ENCODE results near the gene TNNT2. TPM values are rescaled to one million over a fixed set of nuclear protein-coding genes. Genes with fewer than 3 reads are reported as not detected.

The TNNT2 gene
- total and polyA plus RNA-seq, 2 of the 13 experiments (the other 11 are each of a cell fraction or from before 2014, with no cell fraction given): 0.20 to 0.63 TPM

DNA sequence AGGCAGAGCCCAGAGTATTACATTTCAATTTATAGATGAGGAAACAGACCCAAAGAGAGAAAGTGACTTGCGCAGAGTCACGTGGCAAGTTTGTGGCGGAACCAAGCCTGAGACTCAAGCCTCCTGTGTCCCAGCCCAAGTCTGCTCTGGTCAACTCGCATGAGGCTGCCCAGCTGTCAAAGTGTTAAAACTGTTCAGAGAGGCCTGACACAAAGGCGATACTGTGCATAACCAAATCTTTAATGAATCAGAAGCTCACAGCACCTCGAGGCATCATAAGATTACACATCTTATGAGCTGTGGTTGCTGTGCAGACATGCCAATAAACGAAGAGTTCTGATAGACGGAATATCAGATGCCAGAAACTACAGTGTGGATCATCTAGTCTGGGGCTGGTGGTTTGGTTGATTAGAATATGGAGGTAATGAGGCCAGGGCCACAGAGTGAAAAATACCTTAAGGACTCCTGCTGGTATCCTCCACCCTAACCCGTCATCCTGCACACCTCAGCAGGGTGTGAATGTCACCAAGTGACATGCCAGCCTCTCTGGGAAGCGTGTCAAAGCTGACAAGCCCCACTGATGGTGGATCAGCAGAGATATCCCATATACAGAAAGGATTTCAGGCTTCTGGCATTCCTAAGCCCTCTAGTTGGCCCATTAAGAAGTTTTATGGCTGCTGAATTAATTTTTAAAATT, 42.2 kb downstream of the TNNT2 start:
- Histone ChIP-seq H3K4me3 (replicated peaks in 1 of 3; ENCODE audit: insufficient read depth in 1 of 3, low read depth in 2 of 3, low read length in 3 of 3) (no peak overlapping the region), H3K27me3 (ENCODE audit: control insufficient read depth in 1 of 2, insufficient read depth in 2 of 2, low read length in 2 of 2) (peaks cover 0 to 5% of the 10 kb centered on the region in 2 experiments; a peak in 1 of 5 replicates), H3K9me3 (ENCODE audit: low read length) (no peaks in the 10 kb centered on the region), H3K4me1 (ENCODE audit: insufficient read depth, low read length) (no peaks in the 10 kb centered on the region), H4K20me1 (ENCODE audit: insufficient read depth, low read length) (no peaks in the 10 kb centered on the region), H3K79me2 (ENCODE audit: insufficient read depth, low read length) (no peaks in the 10 kb centered on the region), H3K36me3 (replicated peaks in 1 of 2; ENCODE audit: control insufficient read depth in 1 of 2, insufficient read depth in 2 of 2, low read length in 2 of 2) (no peaks in the 10 kb centered on the region), H2AFZ (ENCODE audit: low read length) (no peak overlapping the region), H3K27ac (ENCODE audit: extremely low read length, insufficient read depth, low read length) (no peak overlapping the region), H3K4me2 (ENCODE audit: low read depth, low read length) (no peak overlapping the region), H3K9ac (ENCODE audit: insufficient read depth, low read depth, low read length) (no peak overlapping the region)
- no peak for FAIRE-seq
- WGBS (ENCODE audit: low lambda C conversion rate): 23% methylated on average over 10 of the region's 10 CpGs
- ATAC-seq: no peak
- no peak for DNase-seq (ENCODE audit: low spot score)
- ChIA-PET POLR2A (no interaction called here), CTCF (ENCODE audit: low intra/inter-chr PET ratio, low total read pairs) (no interaction called here)
- no peak for TF ChIP-seq ZNF256 (CRISPR knock-in tag; conservative IDR thresholded peaks at IDR 0.05)
- in situ Hi-C loops (cut with HindIII; ENCODE audit: extremely low pct_ligation_motif_present, low pct_unique_long_range_greater_than_20kb) (no loop called here), intact Hi-C loops (cut with micrococcal nuclease; ENCODE audit: unreplicated experiment) (no loop called here)
- no TSS peak for BruUV-seq (replicated peaks)

DNA sequence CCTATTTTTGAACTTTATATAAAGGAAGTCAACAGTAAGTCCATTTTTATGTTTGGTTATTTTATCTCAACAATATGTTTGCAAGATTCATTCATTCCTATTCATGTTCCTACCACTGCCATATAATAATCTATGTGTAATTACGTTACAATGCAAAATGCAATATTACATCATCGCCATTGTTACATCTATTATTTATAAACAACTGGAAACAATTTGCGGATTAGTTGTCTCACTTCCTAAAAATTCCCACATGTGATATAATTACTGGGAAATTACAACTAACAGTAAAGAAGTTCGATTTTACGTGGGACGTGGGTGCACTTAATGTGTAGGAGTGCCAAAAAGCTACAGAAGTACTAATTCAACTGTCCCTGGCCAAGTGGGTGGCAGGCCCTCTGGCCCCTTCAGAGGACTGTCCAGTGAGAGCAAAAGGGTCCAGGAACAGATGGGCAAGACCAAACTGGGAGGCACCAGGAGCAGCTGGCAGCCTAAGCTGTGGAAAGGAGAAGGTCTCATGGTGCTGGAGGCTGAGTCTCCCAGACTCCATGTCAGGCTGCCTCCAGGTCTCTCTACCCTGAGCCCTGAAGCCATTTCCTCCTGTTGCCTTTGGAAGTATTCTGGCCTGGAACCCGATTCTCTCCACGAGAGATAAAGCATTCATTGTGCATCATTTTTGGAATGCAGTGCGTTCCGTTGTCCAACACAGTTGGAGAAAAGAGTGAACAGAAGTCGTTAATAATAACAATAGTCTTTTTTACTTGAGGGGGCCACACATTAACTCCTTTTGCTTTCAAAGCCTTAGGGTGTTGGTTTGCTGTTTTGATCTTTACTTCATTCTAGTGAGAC, 42.9 kb downstream of the TNNT2 start:
- Histone ChIP-seq H3K36me3 (replicated peaks in 1 of 2; ENCODE audit: control insufficient read depth in 1 of 2, insufficient read depth in 2 of 2, low read length in 2 of 2) (no peaks in the 10 kb centered on the region), H3K4me1 (ENCODE audit: insufficient read depth, low read length) (no peaks in the 10 kb centered on the region), H3K9me3 (ENCODE audit: low read length) (no peaks in the 10 kb centered on the region), H3K27me3 (ENCODE audit: control insufficient read depth in 1 of 2, insufficient read depth in 2 of 2, low read length in 2 of 2) (peaks cover 0 to 5% of the 10 kb centered on the region in 2 experiments; a peak in 1 of 5 replicates), H3K4me3 (replicated peaks in 1 of 3; ENCODE audit: insufficient read depth in 1 of 3, low read depth in 2 of 3, low read length in 3 of 3) (no peak overlapping the region), H4K20me1 (ENCODE audit: insufficient read depth, low read length) (no peaks in the 10 kb centered on the region), H3K27ac (ENCODE audit: extremely low read length, insufficient read depth, low read length) (no peak overlapping the region), H3K4me2 (ENCODE audit: low read depth, low read length) (no peak overlapping the region), H2AFZ (ENCODE audit: low read length) (no peak overlapping the region), H3K9ac (ENCODE audit: insufficient read depth, low read depth, low read length) (no peak overlapping the region), H3K79me2 (ENCODE audit: insufficient read depth, low read length) (no peaks in the 10 kb centered on the region)
- BruUV-seq (replicated peaks): no TSS peak
- in situ Hi-C loops (cut with HindIII; ENCODE audit: extremely low pct_ligation_motif_present, low pct_unique_long_range_greater_than_20kb) (no loop called here), intact Hi-C loops (cut with micrococcal nuclease; ENCODE audit: unreplicated experiment) (no loop called here)
- 33% methylated on average over 11 of the region's 11 CpGs for WGBS (ENCODE audit: low lambda C conversion rate)
- DNase-seq (ENCODE audit: low spot score) (no peak), FAIRE-seq (no peak), ATAC-seq (no peak)
- POLR2A ChIA-PET: no interaction called here
- CTCF ChIA-PET (ENCODE audit: low intra/inter-chr PET ratio, low total read pairs): no interaction called here
- TF ChIP-seq ZNF550 (CRISPR knock-in tag; IDR thresholded peaks at IDR 0.05; ENCODE audit: borderline replicate concordance): no peak
- no peak for TF ChIP-seq CENPT (CRISPR knock-in tag; IDR thresholded peaks at IDR 0.05; ENCODE audit: low read depth)
- TF ChIP-seq, protein P1, sequence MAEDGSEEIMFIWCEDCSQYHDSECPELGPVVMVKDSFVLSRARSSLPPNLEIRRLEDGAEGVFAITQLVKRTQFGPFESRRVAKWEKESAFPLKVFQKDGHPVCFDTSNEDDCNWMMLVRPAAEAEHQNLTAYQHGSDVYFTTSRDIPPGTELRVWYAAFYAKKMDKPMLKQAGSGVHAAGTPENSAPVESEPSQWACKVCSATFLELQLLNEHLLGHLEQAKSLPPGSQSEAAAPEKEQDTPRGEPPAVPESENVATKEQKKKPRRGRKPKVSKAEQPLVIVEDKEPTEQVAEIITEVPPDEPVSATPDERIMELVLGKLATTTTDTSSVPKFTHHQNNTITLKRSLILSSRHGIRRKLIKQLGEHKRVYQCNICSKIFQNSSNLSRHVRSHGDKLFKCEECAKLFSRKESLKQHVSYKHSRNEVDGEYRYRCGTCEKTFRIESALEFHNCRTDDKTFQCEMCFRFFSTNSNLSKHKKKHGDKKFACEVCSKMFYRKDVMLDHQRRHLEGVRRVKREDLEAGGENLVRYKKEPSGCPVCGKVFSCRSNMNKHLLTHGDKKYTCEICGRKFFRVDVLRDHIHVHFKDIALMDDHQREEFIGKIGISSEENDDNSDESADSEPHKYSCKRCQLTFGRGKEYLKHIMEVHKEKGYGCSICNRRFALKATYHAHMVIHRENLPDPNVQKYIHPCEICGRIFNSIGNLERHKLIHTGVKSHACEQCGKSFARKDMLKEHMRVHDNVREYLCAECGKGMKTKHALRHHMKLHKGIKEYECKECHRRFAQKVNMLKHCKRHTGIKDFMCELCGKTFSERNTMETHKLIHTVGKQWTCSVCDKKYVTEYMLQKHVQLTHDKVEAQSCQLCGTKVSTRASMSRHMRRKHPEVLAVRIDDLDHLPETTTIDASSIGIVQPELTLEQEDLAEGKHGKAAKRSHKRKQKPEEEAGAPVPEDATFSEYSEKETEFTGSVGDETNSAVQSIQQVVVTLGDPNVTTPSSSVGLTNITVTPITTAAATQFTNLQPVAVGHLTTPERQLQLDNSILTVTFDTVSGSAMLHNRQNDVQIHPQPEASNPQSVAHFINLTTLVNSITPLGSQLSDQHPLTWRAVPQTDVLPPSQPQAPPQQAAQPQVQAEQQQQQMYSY (CRISPR knock-in tag; IDR thresholded peaks at IDR 0.05): no peak
- no peak for TF ChIP-seq NFATC3 (CRISPR knock-in tag; IDR thresholded peaks at IDR 0.05)
- no peak for TF ChIP-seq NFIC (IDR thresholded peaks at IDR 0.05; ENCODE audit: low read length)
- no peak for TF ChIP-seq ZNF441 (CRISPR knock-in tag; IDR thresholded peaks at IDR 0.05; ENCODE audit: borderline replicate concordance)
- no peak for TF ChIP-seq ZNF224 (CRISPR knock-in tag; IDR thresholded peaks at IDR 0.05)
- TF ChIP-seq THYN1 (CRISPR knock-in tag; IDR thresholded peaks at IDR 0.05; ENCODE audit: borderline replicate concordance, low read depth): no peak
- no peak for TF ChIP-seq ZFP37 (CRISPR knock-in tag; IDR thresholded peaks at IDR 0.05; ENCODE audit: borderline replicate concordance)
- no peak for TF ChIP-seq THAP11 (CRISPR knock-in tag; IDR thresholded peaks at IDR 0.05)
- no peak for TF ChIP-seq MTF2 (CRISPR knock-in tag; IDR thresholded peaks at IDR 0.05; ENCODE audit: borderline replicate concordance)
- no peak for TF ChIP-seq MEIS2 (CRISPR knock-in tag; IDR thresholded peaks at IDR 0.05)
